ENCODE measurements around the gene MMP24OS.

The MMP24OS gene

DNA sequence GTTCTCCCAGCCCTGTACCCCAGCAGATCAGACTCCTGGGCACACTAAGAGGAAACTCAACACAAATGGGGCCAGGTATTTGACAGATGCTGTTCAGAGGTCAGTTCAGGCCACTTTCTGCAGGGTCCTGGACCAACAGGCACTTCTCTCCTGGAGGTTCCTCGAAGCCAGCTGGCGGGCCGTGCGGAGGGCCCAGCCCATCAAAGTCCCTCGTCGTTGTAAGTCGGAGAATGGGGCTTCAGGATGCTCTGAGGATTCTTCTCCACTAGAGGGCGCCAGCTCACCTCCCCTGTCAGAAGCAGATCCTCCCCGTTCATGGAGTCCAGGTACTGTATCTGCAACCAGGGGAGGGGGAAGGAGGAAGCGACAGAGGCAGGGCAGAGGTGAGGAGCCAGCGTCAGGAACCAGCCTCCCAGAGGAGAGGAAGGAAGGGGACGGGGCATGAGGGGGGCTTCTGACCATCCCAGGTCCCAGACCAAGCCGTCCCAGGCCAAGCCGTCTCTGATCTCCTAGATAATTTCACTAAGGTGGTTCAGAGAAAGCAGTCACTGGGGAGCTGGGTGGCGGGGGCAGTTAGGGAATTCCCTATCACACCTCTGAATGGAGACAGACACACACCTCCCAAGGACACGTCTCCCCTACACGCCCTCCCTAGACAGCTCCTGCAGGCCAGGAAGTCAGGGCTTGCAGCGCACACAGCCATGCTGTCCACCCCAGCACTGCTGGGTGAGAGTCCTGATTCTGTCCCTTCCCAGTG, 26.0 kb upstream of the MMP24OS start:
- Histone ChIP-seq H3K36me3 (peaks cover 0 to 8% (median 0%) of the 10 kb centered on the region in 3 donors), H3K27ac (no peak overlapping the region), H3K27me3 (no peaks in the 10 kb centered on the region), H3K4me1 (peaks cover 11 to 47% (median 36%) of the 10 kb centered on the region in 4 donors), H3K4me3 (no peak overlapping the region), H3K9me3 (no peaks in the 10 kb centered on the region)
- intact Hi-C loops (cut with DNase I; ENCODE audit: low total_unique reads) = loop anchor here (5.0 kb wide), 1 partner anchor 133 kb away; the partner anchor contains the start of gene GDF5
- peak; percentile 76 to 83 for DNase-seq
- TF ChIP-seq, protein P1, sequence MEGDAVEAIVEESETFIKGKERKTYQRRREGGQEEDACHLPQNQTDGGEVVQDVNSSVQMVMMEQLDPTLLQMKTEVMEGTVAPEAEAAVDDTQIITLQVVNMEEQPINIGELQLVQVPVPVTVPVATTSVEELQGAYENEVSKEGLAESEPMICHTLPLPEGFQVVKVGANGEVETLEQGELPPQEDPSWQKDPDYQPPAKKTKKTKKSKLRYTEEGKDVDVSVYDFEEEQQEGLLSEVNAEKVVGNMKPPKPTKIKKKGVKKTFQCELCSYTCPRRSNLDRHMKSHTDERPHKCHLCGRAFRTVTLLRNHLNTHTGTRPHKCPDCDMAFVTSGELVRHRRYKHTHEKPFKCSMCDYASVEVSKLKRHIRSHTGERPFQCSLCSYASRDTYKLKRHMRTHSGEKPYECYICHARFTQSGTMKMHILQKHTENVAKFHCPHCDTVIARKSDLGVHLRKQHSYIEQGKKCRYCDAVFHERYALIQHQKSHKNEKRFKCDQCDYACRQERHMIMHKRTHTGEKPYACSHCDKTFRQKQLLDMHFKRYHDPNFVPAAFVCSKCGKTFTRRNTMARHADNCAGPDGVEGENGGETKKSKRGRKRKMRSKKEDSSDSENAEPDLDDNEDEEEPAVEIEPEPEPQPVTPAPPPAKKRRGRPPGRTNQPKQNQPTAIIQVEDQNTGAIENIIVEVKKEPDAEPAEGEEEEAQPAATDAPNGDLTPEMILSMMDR (IDR thresholded peaks at IDR 0.05) = peak; percentile 82 to 88

DNA sequence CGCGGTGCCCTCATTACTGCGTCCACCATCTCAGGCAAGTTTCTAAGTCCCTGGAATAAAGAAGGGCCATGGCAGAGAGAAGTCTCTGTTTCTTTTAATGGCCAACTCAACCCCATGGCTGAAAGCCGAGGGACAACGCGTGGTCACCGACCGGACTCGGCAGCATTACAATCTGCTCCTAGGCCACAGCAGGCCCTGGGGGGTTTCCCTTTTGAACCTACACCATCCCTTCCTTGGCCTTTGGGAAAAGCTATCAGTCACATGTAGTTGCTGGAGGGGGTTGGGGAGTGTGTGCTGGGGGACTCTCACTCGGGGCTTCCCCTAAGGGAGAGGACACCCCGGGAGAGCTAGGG, 25.4 kb upstream of the MMP24OS start:
- TF ChIP-seq, protein P1 (IDR thresholded peaks at IDR 0.05) = no peak
- H3K9me3 ChIP-seq = no peaks in the 10 kb centered on the region
- H3K4me3 ChIP-seq = no peak overlapping the region
- H3K27ac ChIP-seq = no peak overlapping the region
- H3K27me3 ChIP-seq = no peaks in the 10 kb centered on the region
- no peak for DNase-seq
- peaks cover 11 to 43% (median 31%) of the 10 kb centered on the region in 4 donors for H3K4me1 ChIP-seq
- peaks cover 0 to 8% (median 0%) of the 10 kb centered on the region in 3 donors for H3K36me3 ChIP-seq
- intact Hi-C loops (cut with DNase I; ENCODE audit: low total_unique reads) = loop anchor here (5.0 kb wide), 1 partner anchor 134 kb away; the partner anchor contains the start of gene GDF5

DNA sequence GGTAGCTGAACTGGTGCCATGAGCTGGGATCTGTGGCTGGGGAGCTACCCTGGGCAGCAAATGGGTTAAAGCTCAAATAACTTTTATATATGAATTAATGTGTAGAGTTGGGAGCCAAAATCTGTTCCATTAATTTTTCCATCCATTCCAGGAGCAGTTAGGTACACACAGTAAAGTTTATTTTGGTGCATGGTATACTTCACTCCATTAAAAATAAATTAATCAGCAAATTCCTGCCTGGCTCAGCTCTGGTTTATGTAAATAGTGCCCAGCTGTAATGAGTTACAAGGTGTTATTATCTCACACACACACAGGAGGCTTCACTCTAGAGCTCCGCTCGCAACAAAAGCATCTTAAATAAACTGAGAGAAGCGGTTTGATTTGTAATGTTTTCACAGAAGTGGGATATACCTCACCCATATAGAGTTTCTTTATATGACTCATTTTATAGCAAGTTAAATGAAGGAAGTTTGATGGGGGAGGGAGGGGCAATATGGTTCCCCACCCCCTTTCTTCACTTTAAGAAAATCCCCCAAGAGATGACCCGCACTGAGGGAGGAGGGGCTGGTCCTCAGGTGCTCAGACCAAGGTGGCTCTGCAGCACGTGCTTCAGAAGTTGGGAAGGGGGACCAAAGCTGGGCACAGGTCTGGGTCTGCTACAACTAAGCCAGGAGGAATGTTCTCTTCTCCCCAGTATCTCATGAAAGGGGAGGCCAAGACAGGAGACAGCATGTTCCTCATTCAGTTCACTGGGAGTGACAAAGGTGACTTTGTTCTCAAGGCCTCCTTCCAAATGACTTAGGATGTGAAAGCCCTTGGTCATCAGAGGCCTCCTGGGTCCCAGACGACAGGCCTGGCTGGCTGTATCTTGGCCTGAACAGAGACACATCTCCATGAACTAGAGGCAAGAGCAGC, 24.8 kb upstream of the MMP24OS start:
- no peak for DNase-seq
- intact Hi-C loops (cut with DNase I; ENCODE audit: low total_unique reads) = loop anchor here (5.0 kb wide), 1 partner anchor 135 kb away; the partner anchor contains the start of gene GDF5

DNA sequence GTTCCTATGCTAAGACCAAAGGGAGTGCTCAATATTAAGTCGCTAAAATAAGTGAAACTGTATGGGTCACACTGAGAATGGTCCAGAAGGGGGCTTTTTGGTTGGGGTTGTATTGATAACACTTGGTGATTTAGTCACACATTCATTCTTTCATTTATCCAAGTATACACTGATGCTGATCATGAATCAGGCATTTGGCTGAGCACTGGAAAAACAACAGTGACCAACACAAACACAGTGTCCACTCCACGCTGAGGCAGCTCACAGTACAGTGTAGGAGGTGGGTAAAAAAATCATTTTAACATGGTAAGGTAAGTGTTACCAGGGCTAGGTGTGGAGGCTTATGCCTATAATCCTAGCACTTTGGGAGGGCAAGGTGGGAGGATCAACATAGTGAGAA, 23.5 kb upstream of the MMP24OS start:
- peaks cover 0 to 3% of the 10 kb centered on the region in 2 donors for H3K27me3 ChIP-seq
- TF ChIP-seq, protein P1 (IDR thresholded peaks at IDR 0.05) = no peak
- peaks cover 0 to 24% (median 13%) of the 10 kb centered on the region in 4 donors for H3K4me1 ChIP-seq
- DNase-seq = no peak
- intact Hi-C loops (cut with DNase I; ENCODE audit: low total_unique reads) = loop anchor here (5.0 kb wide), 1 partner anchor 136 kb away; the partner anchor contains the start of gene GDF5
- H3K36me3 ChIP-seq = peaks cover 0 to 8% (median 0%) of the 10 kb centered on the region in 3 donors
- no peak overlapping the region for H3K4me3 ChIP-seq
- H3K27ac ChIP-seq = no peak overlapping the region
- H3K9me3 ChIP-seq = no peaks in the 10 kb centered on the region

More for the DNA sequence above, 24.8 kb upstream of the MMP24OS start:
- H3K4me1 ChIP-seq = peaks cover 11 to 36% (median 25%) of the 10 kb centered on the region in 4 donors
- H3K27me3 ChIP-seq = no peaks in the 10 kb centered on the region
- TF ChIP-seq, protein P1 (IDR thresholded peaks at IDR 0.05) = no peak
- H3K27ac ChIP-seq = no peak overlapping the region
- no peak overlapping the region for H3K4me3 ChIP-seq
- peaks cover 0 to 8% (median 0%) of the 10 kb centered on the region in 3 donors for H3K36me3 ChIP-seq
- H3K9me3 ChIP-seq = no peaks in the 10 kb centered on the region

DNA sequence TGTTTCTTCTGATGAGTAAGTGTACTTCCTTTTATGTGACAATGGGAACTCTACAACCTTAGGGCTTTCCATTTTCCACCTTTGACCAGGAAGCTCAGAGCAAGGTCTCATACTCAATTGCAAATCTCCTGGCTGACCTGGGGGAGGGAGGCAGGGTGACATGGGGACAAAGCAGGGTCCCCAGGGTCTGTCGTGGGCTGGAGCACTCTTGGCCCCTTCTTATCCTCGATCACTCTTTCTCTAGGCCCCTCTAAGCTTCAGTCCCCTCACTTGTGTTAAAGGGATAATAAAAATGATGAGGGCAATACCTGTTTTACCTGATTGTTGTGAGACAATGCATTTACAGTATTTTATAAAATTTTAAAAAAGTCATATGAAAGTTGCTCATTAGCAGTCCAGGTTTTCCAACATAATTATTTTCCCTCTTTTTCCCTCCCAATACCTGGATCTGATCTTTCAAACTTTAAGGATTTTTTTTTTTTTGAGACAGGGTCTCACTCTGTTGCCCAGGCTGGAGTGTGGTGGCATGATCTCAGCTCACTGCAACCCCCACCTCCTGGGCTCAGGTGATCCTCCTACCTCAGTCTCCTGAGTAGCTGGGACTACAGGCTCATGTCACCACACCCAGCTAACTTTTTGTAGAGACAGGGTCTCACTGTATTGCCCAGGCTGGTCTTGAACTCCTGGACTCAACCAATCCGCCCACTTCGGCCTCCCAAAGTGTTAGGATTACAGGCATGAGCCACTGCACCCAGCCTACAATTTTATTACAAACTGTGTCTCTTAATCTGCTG, 22.7 kb upstream of the MMP24OS start:
- H3K4me3 ChIP-seq = no peak overlapping the region
- peaks cover 0 to 8% (median 0%) of the 10 kb centered on the region in 3 donors for H3K36me3 ChIP-seq
- H3K27ac ChIP-seq = no peak overlapping the region
- no peaks in the 10 kb centered on the region for H3K9me3 ChIP-seq
- intact Hi-C loops (cut with DNase I; ENCODE audit: low total_unique reads) = loop anchor here (5.0 kb wide), 1 partner anchor 137 kb away; the partner anchor contains the start of gene GDF5
- TF ChIP-seq, protein P1 (IDR thresholded peaks at IDR 0.05) = no peak
- H3K27me3 ChIP-seq = peaks cover 0 to 9% of the 10 kb centered on the region in 2 donors
- DNase-seq = no peak
- H3K4me1 ChIP-seq = peaks cover 0 to 16% (median 6%) of the 10 kb centered on the region in 4 donors
